ENCODE results near the gene LAIR2.

The LAIR2 gene, protein sequence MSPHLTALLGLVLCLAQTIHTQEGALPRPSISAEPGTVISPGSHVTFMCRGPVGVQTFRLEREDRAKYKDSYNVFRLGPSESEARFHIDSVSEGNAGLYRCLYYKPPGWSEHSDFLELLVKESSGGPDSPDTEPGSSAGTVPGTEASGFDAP

GRCh38 chr19:54502518-54503048 is at the start of gene LAIR2:
TSS of gene LAIR2 (plus strand) at chr19:54502831. CDS start at chr19:54502919, 88 bp downstream.
- Histone ChIP-seq H3K27me3 (replicated peaks) (no peaks in the 10 kb centered on the region), H3K27ac (no peak within 1 kb of the TSS), H3K4me3 (ENCODE audit: low read depth, low read length) (no peak within 1 kb of the TSS), H3K36me3 (replicated peaks) (no peaks in the 10 kb centered on the region)
- in situ Hi-C loops (cut with HindIII; ENCODE audit: low pct_ligation_motif_present, low sequenced_read_pairs): no loop called here
- TF ChIP-seq, protein P1, sequence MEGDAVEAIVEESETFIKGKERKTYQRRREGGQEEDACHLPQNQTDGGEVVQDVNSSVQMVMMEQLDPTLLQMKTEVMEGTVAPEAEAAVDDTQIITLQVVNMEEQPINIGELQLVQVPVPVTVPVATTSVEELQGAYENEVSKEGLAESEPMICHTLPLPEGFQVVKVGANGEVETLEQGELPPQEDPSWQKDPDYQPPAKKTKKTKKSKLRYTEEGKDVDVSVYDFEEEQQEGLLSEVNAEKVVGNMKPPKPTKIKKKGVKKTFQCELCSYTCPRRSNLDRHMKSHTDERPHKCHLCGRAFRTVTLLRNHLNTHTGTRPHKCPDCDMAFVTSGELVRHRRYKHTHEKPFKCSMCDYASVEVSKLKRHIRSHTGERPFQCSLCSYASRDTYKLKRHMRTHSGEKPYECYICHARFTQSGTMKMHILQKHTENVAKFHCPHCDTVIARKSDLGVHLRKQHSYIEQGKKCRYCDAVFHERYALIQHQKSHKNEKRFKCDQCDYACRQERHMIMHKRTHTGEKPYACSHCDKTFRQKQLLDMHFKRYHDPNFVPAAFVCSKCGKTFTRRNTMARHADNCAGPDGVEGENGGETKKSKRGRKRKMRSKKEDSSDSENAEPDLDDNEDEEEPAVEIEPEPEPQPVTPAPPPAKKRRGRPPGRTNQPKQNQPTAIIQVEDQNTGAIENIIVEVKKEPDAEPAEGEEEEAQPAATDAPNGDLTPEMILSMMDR (IDR thresholded peaks at IDR 0.05; ENCODE audit: low read depth, low read length, missing control alignments): no peak
- no peak for DNase-seq

DNA sequence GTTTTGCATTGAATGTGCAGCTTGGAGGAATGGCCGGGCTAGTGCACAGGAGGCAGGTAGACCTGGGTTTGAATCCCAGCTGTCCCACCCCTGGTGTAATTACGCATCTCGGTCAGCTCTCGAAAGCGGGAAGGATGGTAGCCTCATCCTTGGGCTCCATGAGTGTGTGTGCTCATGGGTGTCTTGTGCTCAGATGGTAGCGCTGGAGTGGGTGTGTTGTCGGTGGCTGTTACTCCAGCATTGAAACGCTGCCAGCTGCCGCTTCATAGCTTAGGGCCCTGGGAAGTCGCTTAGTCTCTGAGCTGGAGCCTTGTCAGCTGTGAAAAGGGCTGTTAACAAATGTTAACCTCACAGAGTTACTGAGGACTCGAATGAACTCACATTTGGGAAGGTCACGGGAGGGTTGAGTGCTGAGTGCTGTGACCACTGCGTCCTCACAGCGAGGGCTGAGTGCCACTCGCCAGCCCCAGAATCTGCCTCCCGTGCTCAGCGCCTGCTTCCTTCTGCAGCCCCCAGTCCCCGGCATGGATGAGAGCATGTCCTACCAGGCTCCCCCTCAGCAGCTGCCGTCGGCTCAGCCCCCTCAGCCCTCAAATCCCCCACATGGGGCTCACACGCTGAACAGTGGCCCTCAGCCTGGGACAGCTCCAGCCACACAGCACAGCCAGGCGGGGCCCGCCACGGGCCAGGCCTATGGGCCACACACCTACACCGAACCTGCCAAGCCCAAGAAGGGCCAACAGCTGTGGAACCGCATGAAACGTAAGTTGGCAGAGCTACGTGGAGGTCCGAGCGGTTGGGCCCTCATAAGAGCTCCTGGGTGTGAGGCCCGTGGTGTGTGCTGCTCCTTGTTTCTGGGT is 48.5 kb upstream of the LAIR2 start:
- Histone ChIP-seq H3K27ac (no peak overlapping the region), H3K36me3 (replicated peaks) (peaks cover 82% of the 10 kb centered on the region), H3K27me3 (replicated peaks) (no peaks in the 10 kb centered on the region), H3K4me3 (ENCODE audit: low read depth, low read length) (no peak overlapping the region)
- no peak for DNase-seq
- TF ChIP-seq, protein P1 (IDR thresholded peaks at IDR 0.05; ENCODE audit: low read depth, low read length, missing control alignments): no peak
- in situ Hi-C loops (cut with HindIII; ENCODE audit: low pct_ligation_motif_present, low sequenced_read_pairs): no loop called here

DNA sequence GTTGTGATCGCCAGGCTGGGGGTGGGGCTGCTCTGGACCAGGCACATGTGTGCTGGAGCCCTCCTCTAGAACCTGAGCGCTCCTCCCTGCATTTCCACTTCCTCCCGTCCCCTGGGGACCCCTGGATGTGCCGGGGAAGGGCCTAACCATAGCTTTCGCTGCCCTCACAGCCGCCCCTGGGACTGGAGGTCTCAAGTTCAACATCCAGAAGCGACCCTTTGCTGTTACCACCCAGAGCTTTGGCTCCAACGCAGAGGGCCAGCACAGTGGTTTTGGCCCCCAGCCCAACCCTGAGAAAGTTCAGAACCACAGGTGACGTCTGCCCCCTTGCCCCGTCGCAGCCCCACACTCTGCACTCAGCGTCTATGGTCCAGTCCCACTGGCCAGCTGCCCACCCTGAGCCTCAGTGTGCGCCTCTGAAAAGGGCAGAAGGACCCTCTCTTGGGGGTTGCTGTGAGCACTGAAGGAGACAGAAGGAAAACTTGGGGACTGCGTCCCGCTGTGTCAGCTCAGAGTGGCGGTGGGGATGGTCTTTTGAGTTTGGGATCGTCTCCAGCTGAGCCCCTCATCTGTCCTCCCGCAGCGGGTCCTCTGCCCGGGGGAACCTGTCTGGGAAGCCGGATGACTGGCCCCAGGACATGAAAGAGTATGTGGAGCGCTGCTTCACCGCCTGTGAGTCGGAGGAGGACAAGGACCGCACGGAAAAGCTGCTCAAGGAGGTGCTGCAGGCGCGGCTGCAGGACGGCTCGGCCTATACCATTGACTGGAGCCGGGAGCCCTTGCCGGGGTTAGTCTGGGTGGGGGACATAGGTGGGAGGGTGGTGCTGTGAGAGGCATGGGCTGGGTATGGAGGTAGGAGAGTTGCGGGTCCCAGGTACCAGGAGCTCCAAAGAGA is 47.6 kb upstream of the LAIR2 start:
- H3K36me3 ChIP-seq (replicated peaks): peaks cover 89% of the 10 kb centered on the region
- TF ChIP-seq, protein P1 (IDR thresholded peaks at IDR 0.05; ENCODE audit: low read depth, low read length, missing control alignments): no peak
- H3K4me3 ChIP-seq (ENCODE audit: low read depth, low read length): no peak overlapping the region
- no peaks in the 10 kb centered on the region for H3K27me3 ChIP-seq (replicated peaks)
- in situ Hi-C loops (cut with HindIII; ENCODE audit: low pct_ligation_motif_present, low sequenced_read_pairs): no loop called here
- DNase-seq: no peak
- H3K27ac ChIP-seq: no peak overlapping the region

- no peaks in the 10 kb centered on the region for H3K27me3 ChIP-seq (replicated peaks)
- in situ Hi-C loops (cut with HindIII; ENCODE audit: low pct_ligation_motif_present, low sequenced_read_pairs): no loop called here
- H3K36me3 ChIP-seq (replicated peaks): peaks cover 92% of the 10 kb centered on the region
- no peak overlapping the region for H3K4me3 ChIP-seq (ENCODE audit: low read depth, low read length)
- TF ChIP-seq, protein P1 (IDR thresholded peaks at IDR 0.05; ENCODE audit: low read depth, low read length, missing control alignments): no peak
- DNase-seq: no peak
- H3K27ac ChIP-seq: no peak overlapping the region
Observed at GRCh38 chr19:54455786-54456422, 46.7 kb upstream of the LAIR2 start.

All from brain microvascular endothelial cell (primary cell).